ENCODE results near the gene HAPSTR1.

GRCh38 chr16:9061358-9061813, 30.1 kb upstream of the HAPSTR1 start:
- TF ChIP-seq ZBTB44 (tag by site-specific recombination; IDR thresholded peaks at IDR 0.05) (no peak), ZNF677 (tag by site-specific recombination; IDR thresholded peaks at IDR 0.05) (no peak), ZNF639 (tag by site-specific recombination; IDR thresholded peaks at IDR 0.05) (no peak), ZNF18 (tag by site-specific recombination; IDR thresholded peaks at IDR 0.05) (no peak), GFI1B (tag by site-specific recombination; IDR thresholded peaks at IDR 0.05) (no peak), CTCF (tag by site-specific recombination; IDR thresholded peaks at IDR 0.05) (no peak), ZBTB8A (tag by site-specific recombination; IDR thresholded peaks at IDR 0.05) (no peak)

Data from HEK293 (cell line).